ENCODE data around the gene UQCR10. TPM values are rescaled to one million over a fixed set of nuclear protein-coding genes. Genes with fewer than 3 reads are reported as not detected.

The UQCR10 gene
- total RNA-seq, 4 donors from 2014 or later, result 22.4 to 139 (median 47.3) TPM

- Histone ChIP-seq H3K4me1 (peaks cover 0 to 29% (median 13%) of the 10 kb centered on the region in 4 donors), H3K27me3 (no peaks in the 10 kb centered on the region), H3K9me3 (no peaks in the 10 kb centered on the region), H3K4me3 (no peak overlapping the region), H3K36me3 (peaks cover 0 to 35% (median 5%) of the 10 kb centered on the region in 4 donors), H3K27ac (no peak overlapping the region)
- intact Hi-C loops (cut with DNase I; ENCODE audit: low total_unique reads) (no loop called here), in situ Hi-C loops (cut with MboI; ENCODE audit: low pct_ligation_motif_present in 1 of 4, low pct_unique_long_range_greater_than_20kb in 1 of 4, low sequenced_read_pairs in 3 of 4) (loop anchor here in 1 of 4 donors (25.0 kb wide), 1 partner anchor 199 kb away; no protein-coding TSS in a partner anchor)
- no peak for TF ChIP-seq CTCF (IDR thresholded peaks at IDR 0.05)
- no peak for TF ChIP-seq POLR2AphosphoS5 (IDR thresholded peaks at IDR 0.05)
- no peak for TF ChIP-seq POLR2A (IDR thresholded peaks at IDR 0.05)
- 90 to 91% methylated on average over 8 of the region's 8 CpGs for WGBS, 2 donors (ENCODE audit: low coverage in 1 of 2)
- DNase-seq, result no peak
Measured at GRCh38 chr22:29813126-29813525, 46.0 kb downstream of the UQCR10 start.

GRCh38 chr22:29813563-29813962, 46.4 kb downstream of the UQCR10 start:
- 63 to 85% methylated on average over 1 to 3 of the region's 3 CpGs for WGBS, 2 donors (ENCODE audit: low coverage in 1 of 2)
- peaks cover 0 to 32% (median 5%) of the 10 kb centered on the region in 4 donors for H3K36me3 ChIP-seq
- H3K4me1 ChIP-seq, result peaks cover 0 to 29% (median 13%) of the 10 kb centered on the region in 4 donors
- no peak overlapping the region for H3K4me3 ChIP-seq
- no peaks in the 10 kb centered on the region for H3K27me3 ChIP-seq
- in situ Hi-C loops (cut with MboI; ENCODE audit: low pct_ligation_motif_present in 1 of 4, low pct_unique_long_range_greater_than_20kb in 1 of 4, low sequenced_read_pairs in 3 of 4) (loop anchor here in 1 of 4 donors (25.0 kb wide), 1 partner anchor 199 kb away; no protein-coding TSS in a partner anchor), intact Hi-C loops (cut with DNase I; ENCODE audit: low total_unique reads) (no loop called here)
- no peaks in the 10 kb centered on the region for H3K9me3 ChIP-seq
- no peak overlapping the region for H3K27ac ChIP-seq
- TF ChIP-seq POLR2A (IDR thresholded peaks at IDR 0.05) (no peak), POLR2AphosphoS5 (IDR thresholded peaks at IDR 0.05) (no peak), CTCF (IDR thresholded peaks at IDR 0.05) (no peak), EP300 (IDR thresholded peaks at IDR 0.05; ENCODE audit: low read depth) (no peak)
- DNase-seq, result no peak

GRCh38 chr22:29814003-29814402, 46.8 kb downstream of the UQCR10 start:
- peaks cover 0 to 29% (median 5%) of the 10 kb centered on the region in 4 donors for H3K36me3 ChIP-seq
- no peaks in the 10 kb centered on the region for H3K27me3 ChIP-seq
- 88 to 93% methylated on average over 3 to 5 of the region's 5 CpGs for WGBS, 2 donors (ENCODE audit: low coverage in 1 of 2)
- peaks cover 0 to 29% (median 13%) of the 10 kb centered on the region in 4 donors for H3K4me1 ChIP-seq
- no peaks in the 10 kb centered on the region for H3K9me3 ChIP-seq
- DNase-seq, result no peak
- no peak overlapping the region for H3K27ac ChIP-seq
- TF ChIP-seq POLR2A (IDR thresholded peaks at IDR 0.05), result no peak
- TF ChIP-seq EP300 (IDR thresholded peaks at IDR 0.05; ENCODE audit: low read depth), result no peak
- TF ChIP-seq POLR2AphosphoS5 (IDR thresholded peaks at IDR 0.05), result no peak
- no peak for TF ChIP-seq CTCF (IDR thresholded peaks at IDR 0.05)
- intact Hi-C loops (cut with DNase I; ENCODE audit: low total_unique reads) (no loop called here), in situ Hi-C loops (cut with MboI; ENCODE audit: low pct_ligation_motif_present in 1 of 4, low pct_unique_long_range_greater_than_20kb in 1 of 4, low sequenced_read_pairs in 3 of 4) (loop anchor here in 1 of 4 donors (25.0 kb wide), 1 partner anchor 198 kb away; no protein-coding TSS in a partner anchor)
- H3K4me3 ChIP-seq, result no peak overlapping the region

- peaks cover 0 to 34% (median 2%) of the 10 kb centered on the region in 4 donors for H3K36me3 ChIP-seq
- in situ Hi-C loops (cut with MboI; ENCODE audit: low pct_ligation_motif_present in 1 of 4, low pct_unique_long_range_greater_than_20kb in 1 of 4, low sequenced_read_pairs in 3 of 4) (loop anchor here in 1 of 4 donors (25.0 kb wide), 1 partner anchor 197 kb away; no protein-coding TSS in a partner anchor), intact Hi-C loops (cut with DNase I; ENCODE audit: low total_unique reads) (no loop called here)
- no peak for TF ChIP-seq POLR2AphosphoS5 (IDR thresholded peaks at IDR 0.05)
- TF ChIP-seq EP300 (IDR thresholded peaks at IDR 0.05; ENCODE audit: low read depth), result no peak
- TF ChIP-seq POLR2A (IDR thresholded peaks at IDR 0.05), result no peak
- no peak for TF ChIP-seq CTCF (IDR thresholded peaks at IDR 0.05)
- 82 to 94% methylated on average over 3 to 4 of the region's 4 CpGs for WGBS, 2 donors (ENCODE audit: low coverage in 1 of 2)
- H3K4me1 ChIP-seq, result peaks cover 0 to 25% (median 10%) of the 10 kb centered on the region in 4 donors
- no peaks in the 10 kb centered on the region for H3K27me3 ChIP-seq
- no peak overlapping the region for H3K27ac ChIP-seq
- no peaks in the 10 kb centered on the region for H3K9me3 ChIP-seq
- no peak for DNase-seq
- H3K4me3 ChIP-seq, result no peak overlapping the region
Measured at GRCh38 chr22:29815580-29815979, 48.4 kb downstream of the UQCR10 start.

Data from transverse colon (tissue), 4 donors.